SK-N-SH treated with all-trans-retinoic acid at 6 μM for 48 hours (cell line): ENCODE results near the gene C3orf85.
"Not testable (repeated sequence)": the region's sequence is repeated elsewhere in the genome, so short reads cannot be mapped to it uniquely, and the experiment has no call there.

Experiments
- ATAC-seq: fragments of 200-7000 bp; cut with Tn5 transposase; 3 replicates; pipeline ENCODE4 v1.9.1; 2020; ENCODE audit warnings: mild to moderate bottlenecking, moderate library complexity
- ARNTL ChIP-seq: fragments of 450-650 bp; formaldehyde crosslinking; IDR thresholded peaks from 2 replicates; pipeline ENCODE4 v1.5.0; 2020; ENCODE audit warnings: low read depth, mild to moderate bottlenecking, moderate library complexity, borderline replicate concordance
- BACH2 ChIP-seq: fragments of 250-450 bp; sonication (Bioruptor Pico); IDR thresholded peaks from 2 replicates; pipeline ENCODE4 v1.9.0; 2021; ENCODE audit warnings: mild to moderate bottlenecking, borderline replicate concordance
- ESRRG ChIP-seq: fragments of 250-450 bp; sonication (Bioruptor Pico); IDR thresholded peaks from 2 replicates; pipeline ENCODE4 v1.6.1; 2021; ENCODE audit warnings: mild to moderate bottlenecking
- GLIS3 ChIP-seq: fragments of 250-450 bp; sonication (Bioruptor Pico); IDR thresholded peaks from 2 replicates; pipeline ENCODE4 v1.5.0; 2020; ENCODE audit warnings: mild to moderate bottlenecking, moderate library complexity
- ISL1 ChIP-seq: fragments of 250-450 bp; sonication (Bioruptor Pico); IDR thresholded peaks from 2 replicates; pipeline ENCODE4 v2.1.2; 2022; ENCODE audit warnings: mild to moderate bottlenecking, moderate library complexity
- POU6F1 ChIP-seq: fragments of 250-450 bp; sonication (Bioruptor Pico); IDR thresholded peaks from 2 replicates; pipeline ENCODE4 v1.8.0; 2021; ENCODE audit warnings: low read depth, mild to moderate bottlenecking, moderate library complexity, borderline replicate concordance
- RARB ChIP-seq: fragments of 250-450 bp; sonication (Bioruptor Pico); IDR thresholded peaks from 2 replicates; pipeline ENCODE4 v1.8.0; 2021; ENCODE audit warnings: mild to moderate bottlenecking, moderate library complexity
- SNAI2 ChIP-seq: fragments of 250-450 bp; sonication (Bioruptor Pico); IDR thresholded peaks from 2 replicates; pipeline ENCODE4 v1.5.0; 2020; ENCODE audit warnings: mild to moderate bottlenecking, moderate library complexity
- TCF4 ChIP-seq: fragments of 250-450 bp; sonication (Bioruptor Pico); IDR thresholded peaks from 2 replicates; pipeline ENCODE4 v1.8.0; 2021; ENCODE audit warnings: mild to moderate bottlenecking, moderate library complexity, borderline replicate concordance
- TOX ChIP-seq: fragments of 250-450 bp; sonication (Bioruptor Pico); IDR thresholded peaks from 2 replicates; pipeline ENCODE4 v1.8.0; 2021; ENCODE audit warnings: mild to moderate bottlenecking, moderate library complexity, borderline replicate concordance
- TSHZ2 ChIP-seq: fragments of 250-450 bp; sonication (Bioruptor Pico); IDR thresholded peaks from 2 replicates; pipeline ENCODE4 v1.5.0; 2020; ENCODE audit warnings: mild to moderate bottlenecking, moderate library complexity
- ZC3H10 ChIP-seq: fragments of 250-450 bp; sonication (Bioruptor Pico); IDR thresholded peaks from 2 replicates; pipeline ENCODE4 v1.5.1; 2021; ENCODE audit warnings: mild to moderate bottlenecking, moderate library complexity
- ZFP3 ChIP-seq: fragments of 250-450 bp; sonication (Bioruptor Pico); IDR thresholded peaks from 2 replicates; pipeline ENCODE4 v1.5.0; 2020; ENCODE audit warnings: mild to moderate bottlenecking, moderate library complexity
- ZFP30 ChIP-seq: fragments of 450-650 bp; formaldehyde crosslinking; IDR thresholded peaks from 2 replicates; pipeline ENCODE4 v1.5.0; 2022; ENCODE audit warnings: mild to moderate bottlenecking, moderate library complexity
- ZNF565 ChIP-seq: fragments of 450-650 bp; formaldehyde crosslinking; conservative IDR thresholded peaks from 2 replicates; pipeline ENCODE4 v1.5.0; 2020; ENCODE audit warnings: low read depth, mild to moderate bottlenecking, moderate library complexity
- ZNF8 ChIP-seq: fragments of 450-650 bp; formaldehyde crosslinking; IDR thresholded peaks from 2 replicates; pipeline ENCODE4 v1.5.0; 2020; ENCODE audit warnings: mild to moderate bottlenecking, moderate library complexity
- TF ChIP-seq, protein P1 (sequence below): fragments of 250-450 bp; sonication (Bioruptor Pico); IDR thresholded peaks from 2 replicates; pipeline ENCODE4 v1.5.1; 2020; ENCODE audit warnings: low read depth, mild to moderate bottlenecking, moderate library complexity
- TF ChIP-seq, protein P2 (sequence below): fragments of 250-450 bp; sonication (Bioruptor Pico); IDR thresholded peaks from 2 replicates; pipeline ENCODE4 v1.8.0; 2020; ENCODE audit warnings: mild to moderate bottlenecking, moderate library complexity, borderline replicate concordance
- TF ChIP-seq, protein P3 (sequence below): fragments of 250-450 bp; sonication (Bioruptor Pico); IDR thresholded peaks from 2 replicates; pipeline ENCODE4 v1.5.1; 2021; ENCODE audit warnings: mild to moderate bottlenecking, moderate library complexity

C3orf85 gene

DNA sequence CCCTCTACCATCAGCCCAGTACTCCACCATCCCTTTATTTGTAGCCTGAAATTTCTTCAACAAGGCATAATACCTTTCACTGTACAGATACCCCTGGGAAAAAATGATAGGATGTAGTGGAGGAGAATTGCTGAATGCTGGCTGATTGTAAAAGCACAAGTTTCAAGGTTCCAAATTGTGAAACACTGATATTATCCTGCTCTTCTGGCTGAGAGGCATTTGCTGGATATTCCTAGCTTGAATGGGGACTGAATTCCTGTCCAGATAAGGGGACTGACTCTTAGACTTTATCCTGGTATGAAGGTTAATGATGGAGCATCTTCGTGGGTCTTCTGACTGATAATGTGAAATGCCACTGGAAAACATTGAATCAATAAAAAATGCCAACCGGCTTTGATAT is 9.0 kb upstream of the C3orf85 start:
- no peak for ATAC-seq
- TF ChIP-seq ESRRG (CRISPR knock-in tag) (no peak), RARB (CRISPR knock-in tag) (no peak), POU6F1 (CRISPR knock-in tag) (no peak), TSHZ2 (CRISPR knock-in tag) (no peak)
- TF ChIP-seq, protein P1, sequence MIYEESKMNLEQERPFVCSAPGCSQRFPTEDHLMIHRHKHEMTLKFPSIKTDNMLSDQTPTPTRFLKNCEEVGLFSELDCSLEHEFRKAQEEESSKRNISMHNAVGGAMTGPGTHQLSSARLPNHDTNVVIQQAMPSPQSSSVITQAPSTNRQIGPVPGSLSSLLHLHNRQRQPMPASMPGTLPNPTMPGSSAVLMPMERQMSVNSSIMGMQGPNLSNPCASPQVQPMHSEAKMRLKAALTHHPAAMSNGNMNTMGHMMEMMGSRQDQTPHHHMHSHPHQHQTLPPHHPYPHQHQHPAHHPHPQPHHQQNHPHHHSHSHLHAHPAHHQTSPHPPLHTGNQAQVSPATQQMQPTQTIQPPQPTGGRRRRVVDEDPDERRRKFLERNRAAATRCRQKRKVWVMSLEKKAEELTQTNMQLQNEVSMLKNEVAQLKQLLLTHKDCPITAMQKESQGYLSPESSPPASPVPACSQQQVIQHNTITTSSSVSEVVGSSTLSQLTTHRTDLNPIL, result no peak
- TF ChIP-seq, protein P2, sequence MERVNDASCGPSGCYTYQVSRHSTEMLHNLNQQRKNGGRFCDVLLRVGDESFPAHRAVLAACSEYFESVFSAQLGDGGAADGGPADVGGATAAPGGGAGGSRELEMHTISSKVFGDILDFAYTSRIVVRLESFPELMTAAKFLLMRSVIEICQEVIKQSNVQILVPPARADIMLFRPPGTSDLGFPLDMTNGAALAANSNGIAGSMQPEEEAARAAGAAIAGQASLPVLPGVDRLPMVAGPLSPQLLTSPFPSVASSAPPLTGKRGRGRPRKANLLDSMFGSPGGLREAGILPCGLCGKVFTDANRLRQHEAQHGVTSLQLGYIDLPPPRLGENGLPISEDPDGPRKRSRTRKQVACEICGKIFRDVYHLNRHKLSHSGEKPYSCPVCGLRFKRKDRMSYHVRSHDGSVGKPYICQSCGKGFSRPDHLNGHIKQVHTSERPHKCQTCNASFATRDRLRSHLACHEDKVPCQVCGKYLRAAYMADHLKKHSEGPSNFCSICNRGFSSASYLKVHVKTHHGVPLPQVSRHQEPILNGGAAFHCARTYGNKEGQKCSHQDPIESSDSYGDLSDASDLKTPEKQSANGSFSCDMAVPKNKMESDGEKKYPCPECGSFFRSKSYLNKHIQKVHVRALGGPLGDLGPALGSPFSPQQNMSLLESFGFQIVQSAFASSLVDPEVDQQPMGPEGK (CRISPR knock-in tag), result no peak

DNA sequence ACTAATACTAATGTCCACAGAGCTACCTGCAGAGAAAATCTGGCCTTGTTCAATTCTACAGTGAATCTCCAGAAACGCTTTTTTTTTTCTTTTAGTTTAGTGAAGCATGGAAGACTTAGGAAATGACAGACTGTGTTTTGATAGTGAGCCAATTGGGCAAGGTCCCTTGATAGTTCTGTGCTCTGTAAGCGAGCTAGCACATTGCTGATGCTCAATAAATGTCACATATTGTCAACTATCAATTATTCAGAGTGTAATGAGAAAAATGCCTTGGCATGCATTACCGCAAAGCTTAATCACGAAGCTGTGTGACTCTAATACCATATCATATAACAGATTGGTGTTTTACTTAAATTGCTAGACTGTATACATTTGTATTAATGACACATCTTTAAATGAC is 5.2 kb upstream of the C3orf85 start:
- TF ChIP-seq TCF4 (CRISPR knock-in tag) (no peak), ZFP3 (CRISPR knock-in tag) (no peak), ZFP30 (CRISPR knock-in tag) (no peak), ZNF565 (CRISPR knock-in tag) (no peak), RARB (CRISPR knock-in tag) (no peak), ZC3H10 (no peak), ARNTL (no peak), TOX (no peak), GLIS3 (no peak), ISL1 (no peak), BACH2 (CRISPR knock-in tag) (no peak), SNAI2 (no peak), ZNF8 (CRISPR knock-in tag) (no peak)
- TF ChIP-seq, protein P2 (CRISPR knock-in tag), result no peak
- TF ChIP-seq, protein P3, sequence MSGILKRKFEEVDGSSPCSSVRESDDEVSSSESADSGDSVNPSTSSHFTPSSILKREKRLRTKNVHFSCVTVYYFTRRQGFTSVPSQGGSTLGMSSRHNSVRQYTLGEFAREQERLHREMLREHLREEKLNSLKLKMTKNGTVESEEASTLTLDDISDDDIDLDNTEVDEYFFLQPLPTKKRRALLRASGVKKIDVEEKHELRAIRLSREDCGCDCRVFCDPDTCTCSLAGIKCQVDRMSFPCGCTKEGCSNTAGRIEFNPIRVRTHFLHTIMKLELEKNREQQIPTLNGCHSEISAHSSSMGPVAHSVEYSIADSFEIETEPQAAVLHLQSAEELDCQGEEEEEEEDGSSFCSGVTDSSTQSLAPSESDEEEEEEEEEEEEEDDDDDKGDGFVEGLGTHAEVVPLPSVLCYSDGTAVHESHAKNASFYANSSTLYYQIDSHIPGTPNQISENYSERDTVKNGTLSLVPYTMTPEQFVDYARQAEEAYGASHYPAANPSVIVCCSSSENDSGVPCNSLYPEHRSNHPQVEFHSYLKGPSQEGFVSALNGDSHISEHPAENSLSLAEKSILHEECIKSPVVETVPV (CRISPR knock-in tag), result no peak
- ATAC-seq, result no peak

GRCh38 chr3:109132801-109133473 is 3.6 kb upstream of the C3orf85 start:
- no peak for ATAC-seq
- no peak for TF ChIP-seq ARNTL
- no peak for TF ChIP-seq POU6F1 (CRISPR knock-in tag)
- TF ChIP-seq, protein P1, result no peak
- TF ChIP-seq, all 23 proteins: peak for 0

- ATAC-seq, result not testable (repeated sequence)
These were observed 3.1 kb upstream of the C3orf85 start for GRCh38 chr3:109133474-109133816.
